ENCODE data around the gene OMD.

GRCh38 chr9:92444841-92445240, 20.6 kb upstream of the OMD start:
- TF ChIP-seq CTCF (IDR thresholded peaks at IDR 0.05), result no peak
- TF ChIP-seq POLR2AphosphoS5 (IDR thresholded peaks at IDR 0.05), result no peak

Data from prostate gland (tissue), 2 donors.